HG02973 (cell line): ENCODE data around the gene ABO.
"Not testable (repeated sequence)": the region's sequence is repeated elsewhere in the genome, so short reads cannot be mapped to it uniquely, and the experiment has no call there.

Source experiments
- ATAC-seq: cut with Tn5 transposase; IDR thresholded peaks from one replicate; pipeline ENCODE4 v1.9.1; 2021; ENCODE audit warnings: moderate library complexity; ENCODE audit not compliant: unreplicated experiment

ABO gene

GRCh38 chr9:133246991-133247390 lies 28.0 kb downstream of the ABO start:
- no peak for ATAC-seq

- no peak for ATAC-seq
Measured at GRCh38 chr9:133246562-133246961, 28.4 kb downstream of the ABO start.

DNA sequence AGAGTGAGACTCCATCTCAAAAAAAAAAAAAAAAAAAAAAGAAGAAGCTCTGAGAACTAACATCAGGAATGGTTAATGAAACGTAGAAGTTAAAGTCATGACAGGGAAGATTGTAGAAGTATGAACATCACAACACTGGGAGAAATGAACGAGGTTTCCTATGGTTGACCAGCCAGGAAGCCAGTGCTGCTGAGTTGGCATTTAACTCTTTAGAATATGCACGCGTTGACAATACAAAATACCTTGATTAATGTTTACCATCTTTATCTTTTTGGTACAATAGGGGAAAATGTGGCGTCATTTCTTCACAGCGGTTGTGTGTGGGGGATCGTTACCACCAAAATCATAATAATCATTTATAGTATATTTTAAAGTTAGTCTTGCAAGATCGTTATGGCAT lies 32.0 kb downstream of the ABO start:
- no peak for ATAC-seq

- no peak for ATAC-seq
Measured at GRCh38 chr9:133242241-133242640, 32.8 kb downstream of the ABO start.

GRCh38 chr9:133239533-133240090 lies 35.4 kb downstream of the ABO start:
- ATAC-seq, result no peak

GRCh38 chr9:133238851-133239532 lies 36.0 kb downstream of the ABO start:
- no peak for ATAC-seq

DNA sequence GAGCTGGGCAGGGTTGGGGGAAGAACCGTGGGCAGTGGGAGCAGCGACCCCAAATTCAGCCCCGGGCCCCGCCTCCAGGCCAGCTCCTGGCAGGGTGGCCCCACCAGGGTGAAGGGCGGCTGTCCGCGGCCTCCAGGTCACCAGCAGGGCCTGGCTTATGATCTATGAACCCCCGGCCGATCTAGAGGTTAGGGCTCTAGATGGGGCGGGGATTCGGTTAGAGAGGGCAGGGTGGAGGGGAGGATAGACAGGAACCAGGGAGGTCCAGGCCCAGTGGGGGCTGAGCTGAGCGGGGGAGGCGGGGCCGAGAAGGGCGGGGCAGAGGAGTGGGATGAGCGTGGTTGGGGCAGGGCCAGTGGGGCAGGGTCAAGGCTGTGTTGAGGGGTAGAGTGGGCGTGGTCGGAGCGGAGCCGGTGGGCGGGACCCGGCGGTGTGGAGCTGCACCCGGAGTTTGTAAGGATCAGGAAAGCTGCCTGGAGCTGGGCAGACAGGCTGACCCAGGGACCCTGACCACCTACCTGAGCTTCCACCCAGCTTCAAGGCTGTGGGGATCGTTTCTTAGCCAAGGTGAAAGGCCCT lies 36.6 kb downstream of the ABO start:
- no peak for ATAC-seq

- ATAC-seq, result no peak
Measured at GRCh38 chr9:133237035-133237731, 37.8 kb downstream of the ABO start.

DNA sequence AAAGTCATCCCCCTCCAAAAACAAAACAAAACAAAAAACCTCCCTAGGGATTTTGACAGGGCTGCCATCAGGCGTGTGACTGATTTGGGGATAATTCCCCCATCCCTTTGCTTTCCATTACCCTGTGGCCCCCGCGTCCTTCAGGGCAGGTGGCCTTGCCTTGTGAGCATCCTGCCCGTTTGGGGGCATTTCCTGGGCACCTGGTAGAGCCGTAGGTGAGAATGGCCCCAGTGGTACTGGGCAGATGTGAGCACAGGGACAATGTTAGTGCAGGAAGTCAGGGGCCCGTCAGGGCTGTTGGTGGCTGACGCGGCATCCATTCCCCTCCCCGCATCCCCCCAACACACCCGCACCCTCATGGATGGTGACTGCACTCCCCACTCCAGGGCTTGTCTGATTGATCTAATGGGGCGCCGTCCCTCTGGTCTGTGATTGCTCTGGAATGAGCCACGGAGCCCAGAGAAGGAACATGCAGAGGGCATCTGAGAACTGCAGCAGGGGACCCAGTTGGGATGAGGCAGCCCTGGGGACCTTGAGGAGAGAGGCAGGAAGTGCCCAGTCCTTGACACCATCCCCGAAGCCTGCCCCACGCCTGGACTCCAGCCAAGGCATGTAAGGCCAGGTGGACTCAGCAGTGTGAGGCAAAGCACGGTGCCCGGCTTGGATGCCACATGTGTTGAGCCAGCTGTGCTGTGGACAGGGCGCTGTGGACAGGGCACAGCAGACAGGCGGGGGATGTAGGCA lies 38.5 kb downstream of the ABO start:
- ATAC-seq, result not testable (repeated sequence)

- ATAC-seq, result no peak
Measured at GRCh38 chr9:133235549-133236222, 39.3 kb downstream of the ABO start.

DNA sequence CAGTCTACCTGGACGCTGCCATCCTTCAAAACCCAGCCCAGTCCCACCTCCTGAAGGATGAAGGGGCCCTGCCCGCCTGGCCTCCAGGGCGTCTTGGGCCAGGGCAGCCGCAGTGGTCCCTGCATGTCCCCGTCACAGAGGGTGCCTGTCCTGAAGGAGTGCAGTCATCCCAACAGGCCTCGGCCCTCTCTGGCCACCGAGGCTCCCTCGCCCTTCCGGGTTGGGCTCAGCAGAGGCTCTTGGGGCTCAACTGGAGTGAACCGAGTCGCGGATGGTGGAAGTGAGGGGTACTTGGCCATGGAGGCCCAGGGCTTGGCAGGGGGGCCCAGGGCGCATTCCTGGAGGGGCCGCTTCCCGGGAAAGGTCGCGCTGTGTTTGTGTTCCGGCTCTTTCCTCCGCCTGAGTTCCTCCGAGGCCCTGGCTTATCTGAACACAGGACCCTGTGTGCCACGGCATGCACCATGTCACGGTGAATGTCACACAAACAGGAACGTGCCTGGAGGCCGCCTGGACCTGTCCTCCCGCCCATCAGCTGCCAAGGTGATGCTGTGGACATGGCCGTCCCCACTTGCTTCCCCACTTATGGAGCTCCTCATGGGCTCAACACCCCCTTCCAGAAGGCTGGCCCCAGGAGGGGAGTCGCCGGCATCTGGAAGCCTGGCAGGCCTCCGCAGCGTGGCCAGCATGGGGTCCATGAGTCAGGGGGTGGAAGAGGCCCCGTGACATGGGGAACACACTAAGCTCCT lies 40.3 kb downstream of the ABO start:
- ATAC-seq, result no peak

DNA sequence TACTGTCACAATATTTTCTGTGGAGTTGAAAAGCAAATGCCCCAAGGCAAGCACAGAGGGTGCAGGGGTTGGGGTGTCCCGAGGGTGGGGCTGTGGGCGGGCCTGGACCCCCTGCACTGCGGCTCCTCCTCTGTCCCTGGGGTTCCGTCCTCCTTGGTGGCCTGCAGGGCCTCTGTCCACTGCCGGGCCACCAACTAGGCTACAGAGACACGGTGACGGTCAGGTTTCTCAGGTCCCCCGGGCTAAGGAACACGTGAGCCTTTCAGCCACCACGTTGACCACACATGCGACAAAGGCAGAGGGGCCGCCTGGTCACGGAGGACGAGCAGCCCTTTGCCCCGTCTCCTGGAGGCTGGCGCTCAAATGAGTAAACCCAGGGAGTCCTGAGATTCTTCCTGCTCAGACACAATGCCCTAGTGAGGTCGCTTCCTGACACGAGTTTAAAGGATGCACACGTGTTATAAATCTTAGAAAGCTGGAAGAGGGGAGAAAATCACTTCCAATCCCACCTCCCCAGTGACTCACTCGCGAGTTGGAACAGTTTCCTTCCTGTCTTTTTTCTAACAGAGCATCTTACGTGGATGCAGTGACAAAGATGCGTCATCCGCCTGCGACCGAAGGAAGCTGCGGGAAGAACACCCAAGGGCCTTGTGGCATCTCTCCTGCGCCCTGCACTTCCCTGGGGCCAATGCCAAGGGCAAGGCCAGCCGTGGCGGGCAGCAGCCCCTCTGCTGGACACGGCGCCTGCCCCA lies 41.1 kb downstream of the ABO start:
- no peak for ATAC-seq

GRCh38 chr9:133231934-133232568 lies 43.0 kb downstream of the ABO start:
- ATAC-seq, result not testable (repeated sequence)

GRCh38 chr9:133230514-133230913 lies 44.5 kb downstream of the ABO start:
- ATAC-seq, result not testable (repeated sequence)

DNA sequence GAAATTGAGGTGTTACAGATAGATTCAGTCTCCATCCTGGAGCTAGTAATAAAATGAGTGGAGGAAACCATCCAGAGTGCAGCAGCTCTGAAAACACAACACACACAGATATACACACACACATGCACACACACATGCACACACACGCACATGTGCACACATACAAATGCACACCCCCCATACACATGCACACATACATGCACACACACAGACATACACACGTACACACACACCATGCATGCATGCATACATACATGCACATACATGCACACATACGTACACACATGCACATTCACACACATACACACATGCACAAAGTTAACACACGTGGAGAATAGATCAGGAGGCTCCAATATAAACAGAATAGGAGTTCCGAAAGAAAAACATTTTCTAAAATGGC lies 44.9 kb downstream of the ABO start:
- no peak for ATAC-seq

DNA sequence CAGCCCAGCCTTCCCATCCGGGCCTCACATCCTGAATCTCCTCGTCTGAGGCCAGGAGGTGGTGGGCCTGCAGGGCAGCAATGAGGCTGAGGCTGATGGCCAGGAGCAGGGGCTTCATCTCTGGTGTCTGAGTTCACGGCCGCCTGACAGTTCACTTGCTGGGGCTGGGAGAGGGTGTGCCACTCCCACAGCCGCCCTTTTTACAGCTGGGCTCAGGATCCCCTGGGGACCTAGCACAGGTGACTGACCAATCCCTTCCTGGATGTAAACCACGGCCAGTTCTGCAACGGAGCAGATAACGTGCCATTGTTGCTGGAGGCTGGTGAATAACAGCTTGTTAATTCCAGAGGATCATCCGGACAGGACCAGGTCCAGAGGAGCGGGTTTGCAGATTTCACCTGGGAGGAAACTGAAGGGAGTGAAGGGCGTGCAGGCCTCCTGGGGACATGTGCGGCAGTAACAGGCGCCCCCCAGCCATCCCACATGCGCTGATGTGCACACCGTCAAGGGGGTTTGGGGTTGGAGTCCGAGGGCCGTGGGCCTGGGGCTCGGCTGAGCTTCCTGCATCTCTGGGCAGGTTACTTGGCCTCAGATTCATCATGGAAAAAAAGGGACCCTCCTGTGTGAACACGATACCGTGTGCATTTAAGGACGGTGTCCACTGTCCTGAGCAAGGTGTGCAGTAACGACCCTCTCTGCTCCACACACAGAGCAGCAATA lies 46.4 kb downstream of the ABO start:
- ATAC-seq, result not testable (repeated sequence)

DNA sequence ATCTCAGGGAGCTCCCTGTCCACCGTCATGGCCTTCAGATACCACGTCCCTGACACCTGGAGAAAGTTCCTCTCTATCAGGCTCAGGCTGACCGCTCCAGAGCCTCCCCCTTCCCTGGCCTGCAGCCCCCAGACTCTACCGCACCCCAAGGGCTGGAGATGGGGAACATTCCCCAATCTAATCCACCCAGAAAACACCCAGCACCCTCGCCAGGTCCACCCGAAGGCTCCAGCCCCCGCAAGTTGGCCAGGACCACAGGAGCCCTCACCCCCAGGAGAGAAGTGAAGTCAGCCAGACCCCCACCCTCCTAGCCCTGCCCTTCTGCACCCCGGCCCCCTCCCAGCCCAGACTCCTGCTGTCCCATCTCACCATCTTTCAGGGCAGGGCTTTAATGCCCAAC lies 47.0 kb downstream of the ABO start:
- ATAC-seq, result not testable (repeated sequence)

GRCh38 chr9:133227242-133227860 lies 47.6 kb downstream of the ABO start:
- no peak for ATAC-seq
